Sigmoid colon (tissue), 4 donors: ENCODE measurements around the gene AMBP.

ENCODE experiments used
- EP300 ChIP-seq, 4 donors: sonication (generic); formaldehyde crosslinking; IDR thresholded peaks; one replicate each; pipeline ENCODE4 v1.6.1; 2017; ENCODE audit warnings: antibody characterized with exemption in 4 of 4
- POLR2A ChIP-seq, 2 donors: fragments of 450-650 bp; IDR thresholded peaks; one replicate each; pipeline ENCODE4 v1.6.1; 2016; ENCODE audit warnings: antibody characterized with exemption in 2 of 2, mild to moderate bottlenecking in 2 of 2, moderate library complexity in 2 of 2
- TF ChIP-seq, protein P1 (sequence below), 4 experiments: fragments of 450-650 bp in 3 of 4; fragments of 200-600 bp in 1 of 4; IDR thresholded peaks; one replicate each; pipeline ENCODE4 v1.5.1; 2016 to 2019; ENCODE audit warnings: antibody characterized with exemption in 4 of 4, mild to moderate bottlenecking in 3 of 4, moderate library complexity in 2 of 4

DNA sequence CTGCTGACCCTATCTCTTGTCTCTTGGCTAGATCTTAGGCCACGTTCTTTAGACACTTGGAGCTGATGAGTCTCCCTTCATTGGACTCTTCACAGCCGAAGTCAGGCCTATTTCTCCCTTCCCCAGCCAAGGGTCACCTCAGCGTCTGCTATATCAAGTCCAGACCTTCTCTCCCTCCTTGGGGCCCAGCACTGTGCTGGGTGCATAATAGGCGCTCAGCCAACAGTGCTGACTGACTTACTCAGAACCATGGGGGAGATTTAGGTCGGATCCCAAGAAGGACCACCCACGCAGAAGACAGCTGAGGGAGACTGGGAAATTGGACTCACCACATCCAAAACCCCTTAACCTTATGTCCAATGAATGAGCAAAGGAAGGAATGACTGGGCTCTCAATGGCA is 5.6 kb upstream of the AMBP start:
- TF ChIP-seq POLR2A (IDR thresholded peaks at IDR 0.05), result no peak
- TF ChIP-seq, protein P1, sequence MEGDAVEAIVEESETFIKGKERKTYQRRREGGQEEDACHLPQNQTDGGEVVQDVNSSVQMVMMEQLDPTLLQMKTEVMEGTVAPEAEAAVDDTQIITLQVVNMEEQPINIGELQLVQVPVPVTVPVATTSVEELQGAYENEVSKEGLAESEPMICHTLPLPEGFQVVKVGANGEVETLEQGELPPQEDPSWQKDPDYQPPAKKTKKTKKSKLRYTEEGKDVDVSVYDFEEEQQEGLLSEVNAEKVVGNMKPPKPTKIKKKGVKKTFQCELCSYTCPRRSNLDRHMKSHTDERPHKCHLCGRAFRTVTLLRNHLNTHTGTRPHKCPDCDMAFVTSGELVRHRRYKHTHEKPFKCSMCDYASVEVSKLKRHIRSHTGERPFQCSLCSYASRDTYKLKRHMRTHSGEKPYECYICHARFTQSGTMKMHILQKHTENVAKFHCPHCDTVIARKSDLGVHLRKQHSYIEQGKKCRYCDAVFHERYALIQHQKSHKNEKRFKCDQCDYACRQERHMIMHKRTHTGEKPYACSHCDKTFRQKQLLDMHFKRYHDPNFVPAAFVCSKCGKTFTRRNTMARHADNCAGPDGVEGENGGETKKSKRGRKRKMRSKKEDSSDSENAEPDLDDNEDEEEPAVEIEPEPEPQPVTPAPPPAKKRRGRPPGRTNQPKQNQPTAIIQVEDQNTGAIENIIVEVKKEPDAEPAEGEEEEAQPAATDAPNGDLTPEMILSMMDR (IDR thresholded peaks at IDR 0.05), result no peak
- no peak for TF ChIP-seq EP300 (IDR thresholded peaks at IDR 0.05)
